C1 segment of cervical spinal cord (tissue), 14 donors: Measurements from ENCODE around the gene GNG8.

Experiments
- DNase-seq, 14 donors: peaks; one replicate each; lab custom pipeline; 2025; lab: John Stamatoyannopoulos, UW

Gene GNG8

DNA sequence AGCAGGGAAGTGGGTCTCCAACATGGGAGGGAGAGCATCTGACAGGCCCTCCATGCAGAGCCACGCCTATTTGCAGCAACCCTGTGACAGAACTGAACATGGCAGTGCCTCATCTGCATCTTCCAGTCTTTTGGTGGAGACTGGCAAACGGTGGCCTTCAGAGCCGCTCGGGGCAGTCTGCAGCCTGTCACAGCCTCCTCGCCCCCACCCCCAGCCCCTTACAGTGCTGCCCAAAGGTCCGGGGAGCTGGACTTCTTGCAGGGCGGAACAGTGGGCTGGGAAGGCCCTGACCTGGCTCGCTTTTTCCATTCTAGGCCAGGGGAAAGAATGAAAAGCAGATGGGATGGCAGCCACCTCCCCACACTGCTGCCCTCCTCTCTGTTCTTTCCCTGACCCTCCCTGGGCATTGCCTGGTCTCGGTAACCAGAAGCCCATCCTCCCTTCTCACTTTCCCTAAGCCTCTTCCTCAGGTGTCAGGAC lies 32.2 kb downstream of the GNG8 start:
- peak in 1 of 14 donors; percentile 21 for DNase-seq

DNA sequence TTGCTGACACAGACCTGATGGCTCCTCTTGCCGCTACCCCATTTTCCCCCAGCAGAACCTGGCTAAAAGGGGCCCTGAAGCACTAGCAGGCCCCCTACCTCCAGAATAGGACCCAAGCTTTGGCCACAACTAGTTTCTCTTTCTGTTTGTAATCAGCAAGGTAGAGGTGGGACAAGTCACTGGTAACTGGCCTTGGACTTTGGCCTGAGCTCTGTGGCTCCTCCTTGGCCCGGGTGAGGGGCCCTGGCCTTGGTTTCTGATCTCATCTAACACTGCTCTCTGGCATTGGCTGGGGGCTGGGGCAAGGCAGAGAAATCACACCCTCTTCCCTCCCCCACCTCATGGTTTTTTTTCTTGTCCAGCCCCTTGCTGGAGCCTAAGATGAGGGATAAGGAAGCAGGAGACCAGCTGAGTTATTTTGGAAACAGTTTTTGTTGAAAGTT lies 32.8 kb downstream of the GNG8 start:
- no peak for DNase-seq

DNA sequence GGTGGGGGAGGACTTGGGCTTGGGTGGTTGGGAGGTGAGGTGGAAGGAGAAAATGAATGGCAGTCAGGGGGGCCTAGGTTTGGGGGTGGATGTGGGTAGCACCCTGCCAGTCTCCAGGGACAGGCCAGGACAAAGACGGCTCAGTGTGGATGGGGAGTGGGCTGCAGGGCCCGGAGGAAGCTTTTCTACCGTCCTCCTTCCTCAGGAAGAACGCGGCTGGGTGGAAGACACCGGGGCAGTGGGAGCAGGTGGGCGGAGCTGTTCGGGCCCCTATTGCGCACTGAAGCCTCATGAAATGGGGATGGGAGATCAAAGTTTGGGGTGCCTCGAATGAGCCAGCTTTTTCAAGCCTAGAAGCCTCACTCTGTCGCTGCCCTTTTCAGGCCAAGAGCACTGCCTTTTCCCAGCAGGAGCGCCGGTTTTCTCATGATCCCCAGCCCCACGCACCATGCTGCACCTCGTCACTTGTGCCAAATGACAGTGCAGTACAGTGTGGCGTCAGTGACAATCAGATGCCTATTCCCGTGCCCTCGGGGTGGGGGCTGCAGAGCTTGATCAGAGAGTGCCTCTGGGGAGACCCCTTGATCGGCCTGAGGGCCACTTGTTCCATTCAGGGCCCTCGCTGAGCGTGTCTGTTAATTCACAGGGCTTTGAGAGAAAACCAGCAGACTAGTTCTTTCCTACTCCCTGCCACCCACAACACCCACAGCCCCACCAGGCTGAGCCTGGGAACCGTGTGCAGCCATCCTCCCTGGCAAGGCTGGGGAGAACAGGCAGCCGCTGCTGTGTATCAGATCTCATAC lies 33.4 kb downstream of the GNG8 start:
- DNase-seq: peak in 7 of 14 donors; percentile 23 to 59 (median 36)

DNA sequence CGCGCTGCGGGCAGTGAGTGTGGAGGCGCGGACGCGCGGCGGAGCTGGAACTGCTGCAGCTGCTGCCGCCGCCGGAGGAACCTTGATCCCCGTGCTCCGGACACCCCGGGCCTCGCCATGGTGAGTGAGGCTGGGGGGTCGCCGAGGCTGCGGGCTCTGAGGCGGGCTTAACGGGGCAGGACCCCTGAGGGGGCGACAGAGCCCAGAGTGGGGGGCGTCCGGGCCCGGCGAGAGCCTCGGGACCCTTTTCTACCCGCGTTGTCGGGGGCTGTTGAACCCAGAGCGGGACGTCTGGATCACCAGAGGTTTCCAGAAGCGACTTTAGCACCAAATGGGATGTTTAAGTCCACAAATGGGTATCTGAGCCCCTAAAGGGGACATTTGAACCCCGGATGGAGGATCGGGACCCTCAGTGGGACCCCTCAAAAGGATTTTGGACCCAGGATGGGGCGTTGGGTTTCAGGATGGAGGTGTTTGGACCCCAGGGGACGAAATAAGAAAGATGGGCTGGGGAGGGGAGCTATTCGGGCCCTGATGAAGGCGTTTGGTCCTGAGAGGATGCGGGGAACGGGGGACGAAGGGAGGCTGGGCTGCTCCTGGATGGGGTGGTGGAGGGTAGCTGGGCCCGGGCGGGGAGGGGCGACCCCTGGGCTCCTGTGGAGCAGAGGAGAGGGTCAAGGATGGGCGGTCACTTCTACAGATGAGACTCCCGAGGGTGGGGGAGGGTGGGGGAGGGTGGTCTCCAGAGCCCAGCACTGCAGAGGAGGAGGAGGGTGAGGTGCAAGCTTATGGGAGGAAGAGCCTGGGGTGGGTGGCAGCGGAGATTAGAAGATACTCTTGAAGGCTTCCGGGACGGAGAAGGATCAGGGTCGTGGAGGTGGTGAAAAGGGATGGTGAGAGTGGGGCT lies 34.4 kb downstream of the GNG8 start, which contains the start of gene CALM3:
TSS of gene CALM3 (plus strand) at position 13 of the 907 bp plus-strand sequence. CDS start at position 118, 105 bp downstream.
- peak in 6 of 14 donors; percentile 20 to 72 (median 54) for DNase-seq

DNA sequence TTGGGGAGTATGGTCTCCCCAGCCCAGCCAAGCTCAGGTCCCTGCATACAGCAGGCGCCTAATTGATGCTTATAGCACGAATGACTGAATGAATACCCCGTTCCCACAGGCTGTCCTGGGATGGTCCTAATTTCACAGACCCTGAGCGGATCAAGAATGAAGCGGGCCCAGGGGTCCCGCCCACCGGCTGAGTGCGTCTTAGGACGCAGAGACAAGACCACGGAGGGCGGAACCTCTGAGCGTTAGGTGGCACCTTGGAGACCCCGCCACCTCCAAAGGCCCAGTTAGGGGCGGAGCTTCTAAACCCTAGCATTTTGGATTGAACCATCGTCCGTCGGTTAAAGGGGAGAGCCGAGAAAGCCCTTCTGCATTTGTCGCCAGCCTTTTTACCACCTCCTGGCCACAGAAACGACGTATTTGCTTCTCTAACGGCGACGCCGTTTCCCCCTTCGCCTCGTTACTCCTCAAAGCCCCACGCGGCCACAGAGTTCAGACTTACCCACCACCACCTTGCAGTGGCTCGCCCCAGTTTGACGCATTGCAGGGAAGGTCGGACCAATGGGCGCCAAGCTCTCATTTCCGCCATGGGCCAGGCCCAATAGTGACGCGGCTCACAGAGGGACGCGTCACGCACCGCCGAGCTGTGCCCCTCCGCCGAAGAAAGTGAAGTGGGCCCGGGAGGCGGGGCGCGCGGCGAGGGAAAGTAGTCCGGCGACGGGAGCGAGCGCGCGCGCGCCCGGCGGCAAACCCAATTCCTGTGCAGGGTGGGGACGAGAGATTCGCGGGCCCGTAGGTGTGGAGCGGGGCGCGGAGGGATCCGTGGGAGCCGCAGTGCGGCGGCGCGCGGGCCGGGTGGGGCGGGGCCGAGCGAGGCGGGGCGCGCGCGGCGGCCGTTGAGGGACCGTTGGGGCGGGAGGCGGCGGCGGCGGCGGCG lies 35.4 kb downstream of the GNG8 start:
- DNase-seq: peak; percentile 77 to 100 (median 96)

DNA sequence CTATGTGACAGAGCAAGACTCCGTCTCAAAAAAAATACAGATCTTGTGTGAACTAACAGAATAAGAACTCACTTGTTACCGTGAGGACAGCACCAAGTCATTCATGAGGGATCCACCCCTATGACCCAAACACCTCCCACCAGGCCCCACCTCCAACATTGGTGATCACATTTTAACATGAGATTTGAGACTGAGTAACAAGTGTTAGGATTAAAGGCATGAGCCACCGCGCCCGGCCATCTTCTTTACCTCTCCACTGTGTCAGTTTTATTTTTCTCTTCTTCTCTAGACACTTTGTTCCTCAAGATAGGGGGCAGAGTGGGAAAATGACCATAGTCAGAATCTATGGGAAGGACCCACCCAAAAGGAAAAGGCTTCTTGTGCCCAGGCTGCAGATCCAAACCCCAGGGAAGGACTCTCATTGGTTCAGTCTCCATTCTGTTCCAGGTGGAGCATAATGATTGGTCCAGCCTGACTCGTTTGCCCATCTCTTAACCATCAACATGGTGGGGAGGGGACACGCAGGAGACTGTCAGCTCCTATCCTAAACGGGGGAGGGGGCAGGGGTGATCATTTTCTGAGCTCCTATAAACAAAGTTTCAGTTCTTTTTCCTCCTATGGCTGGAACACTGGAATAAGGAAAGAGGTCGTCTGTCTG lies 36.2 kb downstream of the GNG8 start:
- DNase-seq: no peak

DNA sequence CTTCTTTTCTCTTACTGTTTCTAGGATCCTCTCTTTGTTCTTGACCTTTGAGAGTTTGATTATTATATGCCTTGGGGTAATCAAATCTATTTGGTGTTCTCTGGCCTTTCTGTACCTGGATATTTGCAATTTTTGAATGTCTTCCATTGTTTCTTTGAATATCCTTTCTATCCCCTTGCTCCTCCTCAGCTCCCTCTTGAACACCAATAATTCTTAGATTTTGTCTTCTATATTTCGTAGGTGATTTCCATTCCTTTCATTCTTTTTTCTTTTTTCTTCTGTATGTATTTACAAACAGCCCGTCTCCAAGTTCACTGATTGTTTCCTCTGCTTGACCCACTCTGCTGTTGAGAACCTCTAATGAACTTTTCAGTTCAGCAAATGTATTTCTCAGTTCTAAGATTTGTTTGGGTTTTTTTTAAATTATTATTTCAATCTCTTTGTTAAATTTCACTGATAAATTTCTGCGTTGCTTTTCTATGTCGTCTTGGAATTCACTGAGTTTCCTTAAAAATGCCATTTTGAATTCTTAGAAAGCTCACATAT lies 37.6 kb downstream of the GNG8 start:
- no peak for DNase-seq

DNA sequence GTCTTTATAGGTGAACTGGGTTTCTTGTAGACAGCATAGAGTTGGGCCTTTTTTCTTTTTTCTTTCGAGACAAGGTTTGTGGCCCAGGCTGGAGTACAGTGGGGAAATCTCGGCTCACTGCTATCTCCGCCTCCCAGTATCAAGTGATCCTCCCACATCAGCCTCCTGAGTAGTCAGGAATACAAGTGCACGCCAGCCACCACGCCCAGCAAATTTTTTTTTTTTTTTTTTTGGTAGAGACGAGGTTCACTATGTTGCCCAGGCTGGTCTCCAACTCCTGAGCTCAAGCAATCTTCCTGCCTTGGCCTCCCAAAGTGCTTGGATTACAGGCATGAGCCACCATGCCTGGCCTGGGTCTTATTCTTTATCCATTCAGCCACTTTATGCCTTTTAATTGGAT lies 40.0 kb downstream of the GNG8 start:
- DNase-seq: no peak

DNA sequence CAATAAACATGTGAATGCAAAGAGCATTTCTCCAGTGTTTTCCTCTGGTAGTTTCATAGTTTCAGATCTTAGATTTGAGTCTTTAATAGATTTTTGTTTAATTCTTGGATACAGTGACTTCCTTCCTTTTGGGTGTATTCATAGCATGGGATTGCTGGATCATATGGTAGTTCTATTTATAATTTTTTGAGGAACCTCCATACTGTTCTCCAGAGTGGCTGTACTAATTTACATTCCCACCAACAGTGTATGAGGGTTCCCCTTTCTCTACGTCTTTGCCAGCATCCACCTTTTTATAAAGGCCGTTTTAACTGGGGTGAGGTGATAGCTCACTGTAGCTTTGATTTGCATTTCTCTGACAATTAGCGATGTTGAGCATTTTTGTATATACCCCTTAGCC lies 44.1 kb downstream of the GNG8 start:
- DNase-seq: no peak

DNA sequence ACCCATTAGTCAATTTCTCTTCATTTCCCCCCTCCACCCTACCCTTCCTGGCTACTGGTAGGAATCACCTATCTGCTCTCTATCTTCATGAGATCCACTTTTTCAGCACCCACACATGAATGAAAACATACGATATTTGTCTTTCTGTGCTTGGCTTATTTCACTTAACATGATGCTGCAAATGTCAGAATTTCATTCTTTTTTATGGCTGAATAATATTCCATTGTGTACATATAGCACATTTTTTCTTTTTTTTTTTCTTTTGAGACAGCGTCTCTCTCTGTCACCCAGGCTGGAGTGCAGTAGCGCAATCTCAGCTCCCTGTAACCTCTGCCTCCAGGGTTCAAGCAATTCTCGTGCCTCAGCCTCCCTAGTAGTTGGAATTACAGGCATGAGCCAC lies 44.7 kb downstream of the GNG8 start:
- no peak for DNase-seq

DNA sequence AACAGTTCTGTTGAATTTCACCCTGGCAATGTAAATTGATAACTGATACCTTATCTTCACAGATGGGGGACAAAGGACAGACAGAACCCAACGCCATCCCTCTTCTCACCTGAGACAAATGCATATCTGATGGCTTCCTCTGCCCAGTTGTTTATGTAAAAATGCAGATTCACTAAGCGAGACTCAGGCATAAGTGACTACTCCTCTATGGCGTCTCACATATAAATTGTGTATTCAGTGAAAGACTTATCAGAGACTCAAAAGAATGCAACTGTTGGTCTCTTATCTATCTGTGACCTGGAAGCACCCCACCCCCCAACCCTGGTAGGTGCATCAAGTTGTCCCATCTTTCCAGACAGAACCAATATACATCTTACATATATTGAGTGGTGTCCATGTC lies 48.1 kb downstream of the GNG8 start:
- DNase-seq: no peak

DNA sequence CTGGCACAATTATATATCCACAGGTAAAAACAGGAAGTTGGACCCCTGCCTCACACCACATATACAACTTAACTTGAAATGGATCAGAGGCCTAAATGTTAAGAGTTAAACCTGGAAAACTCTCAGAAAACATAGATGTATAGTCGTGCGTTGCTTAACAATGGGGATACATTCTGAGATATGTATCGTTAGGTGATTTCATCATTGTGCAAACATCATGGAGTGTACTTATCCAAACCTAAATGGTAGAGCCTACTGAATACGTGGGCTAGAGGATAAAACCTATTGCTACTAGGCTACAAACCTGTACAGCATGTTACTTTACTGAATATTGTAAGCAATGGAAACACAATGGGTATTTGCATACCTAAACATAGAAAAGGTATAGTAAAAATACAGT lies 49.7 kb downstream of the GNG8 start:
- DNase-seq: no peak

DNA sequence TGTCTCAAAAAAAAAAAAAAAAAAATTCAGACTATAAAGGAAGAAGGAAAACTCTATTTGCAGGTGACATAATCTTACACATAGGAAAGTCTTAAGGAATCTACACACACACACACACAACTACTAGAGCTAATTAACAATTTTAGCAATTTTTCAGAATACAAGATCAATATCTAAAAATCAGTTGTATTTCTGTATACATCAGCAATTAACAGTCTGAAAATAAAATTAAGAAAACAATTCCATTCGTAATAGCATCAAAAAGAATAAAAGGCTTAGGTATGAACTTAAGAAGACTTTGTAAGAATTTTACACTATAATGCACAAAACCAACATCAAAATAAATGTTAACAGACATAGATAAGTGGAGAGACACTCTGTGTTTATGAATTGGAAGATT lies 50.5 kb downstream of the GNG8 start:
- DNase-seq: no peak
